ENCODE data around the gene REXO1. TPM values are rescaled to one million over a fixed set of nuclear protein-coding genes. Genes with fewer than 3 reads are reported as not detected.

Gene REXO1
- total RNA-seq, 1 donor from 2014 or later = 37.2 TPM

GRCh38 chr19:1780272-1780958, 67.9 kb downstream of the REXO1 start:
- no peak overlapping the region for H3K4me3 ChIP-seq
- no peaks in the 10 kb centered on the region for H3K36me3 ChIP-seq
- no peak overlapping the region for H3K27ac ChIP-seq
- DNase-seq (no peak), ATAC-seq (no peak)
- no peaks in the 10 kb centered on the region for H3K4me1 ChIP-seq
- H3K27me3 ChIP-seq = peaks cover 83% of the 10 kb centered on the region
- intact Hi-C loops (cut with DNase I) = no loop called here
- TF ChIP-seq CTCF (IDR thresholded peaks at IDR 0.05) = no peak
- H3K9me3 ChIP-seq = peaks cover 7% of the 10 kb centered on the region

GRCh38 chr19:1779574-1779973, 68.7 kb downstream of the REXO1 start:
- no peak overlapping the region for H3K4me3 ChIP-seq
- H3K36me3 ChIP-seq = no peaks in the 10 kb centered on the region
- H3K27me3 ChIP-seq = peaks cover 91% of the 10 kb centered on the region
- no peak overlapping the region for H3K27ac ChIP-seq
- TF ChIP-seq CTCF (IDR thresholded peaks at IDR 0.05) = no peak
- DNase-seq = no peak
- peaks cover 7% of the 10 kb centered on the region for H3K9me3 ChIP-seq
- no peak for ATAC-seq
- intact Hi-C loops (cut with DNase I) = no loop called here
- H3K4me1 ChIP-seq = no peaks in the 10 kb centered on the region

GRCh38 chr19:1777149-1777548, 71.1 kb downstream of the REXO1 start:
- H3K4me1 ChIP-seq = no peaks in the 10 kb centered on the region
- intact Hi-C loops (cut with DNase I) = no loop called here
- peaks cover 5% of the 10 kb centered on the region for H3K9me3 ChIP-seq
- H3K27ac ChIP-seq = no peak overlapping the region
- DNase-seq (no peak), ATAC-seq (no peak)
- H3K36me3 ChIP-seq = no peaks in the 10 kb centered on the region
- H3K27me3 ChIP-seq = peaks cover 81% of the 10 kb centered on the region
- no peak overlapping the region for H3K4me3 ChIP-seq
- TF ChIP-seq CTCF (IDR thresholded peaks at IDR 0.05) = no peak

GRCh38 chr19:1776606-1777147, 71.6 kb downstream of the REXO1 start:
- H3K36me3 ChIP-seq = no peaks in the 10 kb centered on the region
- no peaks in the 10 kb centered on the region for H3K4me1 ChIP-seq
- TF ChIP-seq CTCF (IDR thresholded peaks at IDR 0.05) = no peak
- no peak for DNase-seq
- H3K27ac ChIP-seq = no peak overlapping the region
- no peak for ATAC-seq
- H3K27me3 ChIP-seq = peaks cover 81% of the 10 kb centered on the region
- no peak overlapping the region for H3K4me3 ChIP-seq
- intact Hi-C loops (cut with DNase I) = no loop called here
- peaks cover under 1% of the 10 kb centered on the region for H3K9me3 ChIP-seq

DNA sequence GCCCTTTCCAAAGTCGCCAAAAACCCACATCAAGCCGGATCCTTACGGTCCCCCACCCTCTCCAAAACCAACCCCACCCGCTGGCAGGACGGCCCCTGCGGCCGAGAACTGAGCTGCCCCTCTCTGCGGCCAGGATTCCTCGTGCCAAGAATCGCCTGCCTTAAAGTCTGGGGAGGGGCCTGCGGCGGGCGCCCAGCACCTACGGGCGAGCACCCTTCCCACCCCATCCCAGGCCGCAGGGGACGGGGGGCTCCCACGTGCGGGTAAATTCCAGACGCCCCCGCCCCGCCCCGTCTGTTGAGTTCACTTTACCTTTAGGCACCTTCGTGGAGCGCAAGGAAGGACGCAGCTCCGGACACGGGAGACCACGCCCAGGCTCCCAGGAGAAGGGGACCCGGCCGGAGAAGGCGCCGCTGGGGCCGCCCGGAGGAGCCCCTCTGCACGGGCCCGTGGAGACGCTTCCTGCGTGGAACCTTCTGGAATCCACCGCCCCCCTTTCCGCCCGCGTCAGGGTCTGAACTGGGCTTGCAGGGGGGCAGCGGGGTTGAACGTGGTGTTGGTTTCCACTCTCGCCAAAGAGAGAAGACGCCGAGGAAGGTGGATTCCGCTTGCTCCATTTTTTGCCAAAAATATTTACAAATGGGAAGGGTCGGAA, 72.2 kb downstream of the REXO1 start:
- Histone ChIP-seq H3K9me3 (peaks cover 3% of the 10 kb centered on the region), H3K4me3 (no peak overlapping the region), H3K27me3 (peaks cover 79% of the 10 kb centered on the region), H3K27ac (no peak overlapping the region), H3K4me1 (no peaks in the 10 kb centered on the region), H3K36me3 (no peaks in the 10 kb centered on the region)
- ATAC-seq = no peak
- TF ChIP-seq CTCF (IDR thresholded peaks at IDR 0.05) = no peak
- no peak for DNase-seq
- intact Hi-C loops (cut with DNase I) = no loop called here
